Rectal smooth muscle tissue (tissue), 1 donor: Measurements from ENCODE around the gene INSYN1.
"Not testable (repeated sequence)": the region's sequence is repeated elsewhere in the genome, so short reads cannot be mapped to it uniquely, and the experiment has no call there.

Experiments used
- H3K27ac ChIP-seq: one replicate; pipeline ENCODE4 v1.7.0; 2013; ENCODE audit warnings: low read depth, low read length, inconsistent platforms
- H3K27me3 ChIP-seq: one replicate; pipeline ENCODE4 v1.7.0; 2013; ENCODE audit warnings: low read length; ENCODE audit not compliant: control insufficient read depth, insufficient read depth
- H3K36me3 ChIP-seq: one replicate; pipeline ENCODE4 v1.7.0; 2013; ENCODE audit warnings: low read length; ENCODE audit not compliant: control insufficient read depth, insufficient read depth
- H3K4me1 ChIP-seq: one replicate; pipeline ENCODE4 v1.7.0; 2013; ENCODE audit warnings: low read length; ENCODE audit not compliant: control insufficient read depth, insufficient read depth
- H3K4me3 ChIP-seq: one replicate; pipeline ENCODE4 v1.7.0; 2013; ENCODE audit warnings: low read length
- H3K9ac ChIP-seq: one replicate; pipeline ENCODE4 v1.7.0; 2013; ENCODE audit warnings: low read length

Gene INSYN1

GRCh38 chr15:73716417-73716816 is 36.7 kb downstream of the INSYN1 start:
- Histone ChIP-seq H3K4me1 (no peaks in the 10 kb centered on the region), H3K9ac (no peak overlapping the region), H3K27ac (no peak overlapping the region), H3K27me3 (no peaks in the 10 kb centered on the region), H3K4me3 (no peak overlapping the region), H3K36me3 (peaks cover 11% of the 10 kb centered on the region)

- no peak overlapping the region for H3K9ac ChIP-seq
- no peaks in the 10 kb centered on the region for H3K27me3 ChIP-seq
- H3K36me3 ChIP-seq, result peaks cover 11% of the 10 kb centered on the region
- H3K27ac ChIP-seq, result no peak overlapping the region
- no peak overlapping the region for H3K4me3 ChIP-seq
- H3K4me1 ChIP-seq, result no peaks in the 10 kb centered on the region
Measured at GRCh38 chr15:73715417-73715816, 37.7 kb downstream of the INSYN1 start.

GRCh38 chr15:73714695-73715301 is 38.4 kb downstream of the INSYN1 start:
- H3K4me1 ChIP-seq, result no peaks in the 10 kb centered on the region
- no peak overlapping the region for H3K9ac ChIP-seq
- H3K4me3 ChIP-seq, result no peak overlapping the region
- H3K36me3 ChIP-seq, result peaks cover 14% of the 10 kb centered on the region
- no peak overlapping the region for H3K27ac ChIP-seq
- H3K27me3 ChIP-seq, result no peaks in the 10 kb centered on the region

- peaks cover 25% of the 10 kb centered on the region for H3K36me3 ChIP-seq
Measured at GRCh38 chr15:73712107-73712506, 41.0 kb downstream of the INSYN1 start.

GRCh38 chr15:73711526-73711925 is 41.6 kb downstream of the INSYN1 start:
- Histone ChIP-seq H3K9ac (no peak overlapping the region), H3K27ac (no peak overlapping the region), H3K36me3 (peaks cover 30% of the 10 kb centered on the region), H3K4me1 (no peaks in the 10 kb centered on the region), H3K27me3 (no peaks in the 10 kb centered on the region), H3K4me3 (no peak overlapping the region)

More at GRCh38 chr15:73712107-73712506, 41.0 kb downstream of the INSYN1 start:
- H3K4me3 ChIP-seq, result no peak overlapping the region
- H3K27ac ChIP-seq, result no peak overlapping the region
- no peaks in the 10 kb centered on the region for H3K27me3 ChIP-seq
- H3K9ac ChIP-seq, result no peak overlapping the region
- no peaks in the 10 kb centered on the region for H3K4me1 ChIP-seq

GRCh38 chr15:73710321-73710720 is 42.8 kb downstream of the INSYN1 start:
- no peaks in the 10 kb centered on the region for H3K27me3 ChIP-seq
- no peaks in the 10 kb centered on the region for H3K4me1 ChIP-seq
- no peak overlapping the region for H3K27ac ChIP-seq
- no peak overlapping the region for H3K4me3 ChIP-seq
- H3K9ac ChIP-seq, result no peak overlapping the region
- H3K36me3 ChIP-seq, result peaks cover 32% of the 10 kb centered on the region

GRCh38 chr15:73709686-73710085 is 43.5 kb downstream of the INSYN1 start:
- Histone ChIP-seq H3K4me1 (no peaks in the 10 kb centered on the region), H3K9ac (no peak overlapping the region), H3K27me3 (no peaks in the 10 kb centered on the region), H3K4me3 (no peak overlapping the region), H3K27ac (no peak overlapping the region), H3K36me3 (peaks cover 33% of the 10 kb centered on the region)

- H3K27me3 ChIP-seq, result no peaks in the 10 kb centered on the region
- no peak overlapping the region for H3K27ac ChIP-seq
- no peaks in the 10 kb centered on the region for H3K4me1 ChIP-seq
- H3K9ac ChIP-seq, result no peak overlapping the region
- peaks cover 38% of the 10 kb centered on the region for H3K36me3 ChIP-seq
- H3K4me3 ChIP-seq, result no peak overlapping the region
Measured at GRCh38 chr15:73709241-73709640, 43.9 kb downstream of the INSYN1 start.

GRCh38 chr15:73708691-73709090 is 44.5 kb downstream of the INSYN1 start:
- no peaks in the 10 kb centered on the region for H3K27me3 ChIP-seq
- H3K27ac ChIP-seq, result no peak overlapping the region
- H3K4me1 ChIP-seq, result no peaks in the 10 kb centered on the region
- no peak overlapping the region for H3K4me3 ChIP-seq
- H3K9ac ChIP-seq, result no peak overlapping the region
- peaks cover 39% of the 10 kb centered on the region for H3K36me3 ChIP-seq

- H3K27me3 ChIP-seq, result no peaks in the 10 kb centered on the region
- H3K27ac ChIP-seq, result no peak overlapping the region
- no peaks in the 10 kb centered on the region for H3K4me1 ChIP-seq
- no peak overlapping the region for H3K9ac ChIP-seq
- H3K36me3 ChIP-seq, result peaks cover 25% of the 10 kb centered on the region
- H3K4me3 ChIP-seq, result no peak overlapping the region
Measured at GRCh38 chr15:73704869-73705645, 48.1 kb downstream of the INSYN1 start.

GRCh38 chr15:73704142-73704868 is 48.8 kb downstream of the INSYN1 start:
- peaks cover 25% of the 10 kb centered on the region for H3K36me3 ChIP-seq
- H3K27me3 ChIP-seq, H3K4me3 ChIP-seq, H3K9ac ChIP-seq, H3K27ac ChIP-seq, H3K4me1 ChIP-seq: not testable (repeated sequence)

GRCh38 chr15:73703601-73704000 is 49.5 kb downstream of the INSYN1 start:
- not testable (repeated sequence) for H3K4me3 ChIP-seq, H3K27me3 ChIP-seq, H3K9ac ChIP-seq, H3K4me1 ChIP-seq, H3K27ac ChIP-seq
- H3K36me3 ChIP-seq, result peaks cover 22% of the 10 kb centered on the region
